Fibroblast of skin of scalp (primary cell): Measurements from ENCODE around the gene CHGA.

ENCODE experiments used
- DNase-seq: peaks from one replicate; pipeline ENCODE4 v3.0.0-alpha.2; 2013

Gene CHGA

DNA sequence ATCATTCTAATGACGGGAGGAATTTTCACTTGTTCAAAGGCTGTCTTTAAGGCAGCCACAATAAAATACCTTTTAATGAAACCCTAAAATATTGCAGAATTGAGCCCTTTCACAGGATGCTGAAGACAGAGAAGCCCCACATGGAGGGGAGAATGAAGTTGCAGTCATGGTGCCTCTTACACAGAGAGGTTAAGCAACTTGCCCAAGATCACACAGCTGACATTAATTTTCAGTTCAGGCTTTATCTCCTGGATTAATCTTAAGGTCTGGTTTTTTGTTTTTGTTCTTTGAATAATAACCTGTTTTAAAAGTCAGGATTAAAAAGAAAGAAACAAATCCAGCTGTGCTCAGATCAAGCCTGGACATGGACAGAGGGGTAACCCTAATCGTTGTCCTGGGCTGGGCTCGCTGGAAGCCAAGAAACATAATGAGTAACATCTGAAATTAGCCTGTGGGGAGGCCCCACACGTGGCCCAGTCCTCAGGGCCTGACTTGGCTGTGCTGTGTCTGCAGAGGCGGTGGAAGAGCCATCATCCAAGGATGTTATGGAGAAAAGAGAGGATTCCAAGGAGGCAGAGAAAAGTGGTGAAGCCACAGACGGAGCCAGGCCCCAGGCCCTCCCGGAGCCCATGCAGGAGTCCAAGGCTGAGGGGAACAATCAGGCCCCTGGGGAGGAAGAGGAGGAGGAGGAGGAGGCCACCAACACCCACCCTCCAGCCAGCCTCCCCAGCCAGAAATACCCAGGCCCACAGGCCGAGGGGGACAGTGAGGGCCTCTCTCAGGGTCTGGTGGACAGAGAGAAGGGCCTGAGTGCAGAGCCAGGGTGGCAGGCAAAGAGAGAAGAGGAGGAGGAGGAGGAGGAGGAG lies 8.0 kb downstream of the CHGA start:
- DNase-seq, result no peak

DNA sequence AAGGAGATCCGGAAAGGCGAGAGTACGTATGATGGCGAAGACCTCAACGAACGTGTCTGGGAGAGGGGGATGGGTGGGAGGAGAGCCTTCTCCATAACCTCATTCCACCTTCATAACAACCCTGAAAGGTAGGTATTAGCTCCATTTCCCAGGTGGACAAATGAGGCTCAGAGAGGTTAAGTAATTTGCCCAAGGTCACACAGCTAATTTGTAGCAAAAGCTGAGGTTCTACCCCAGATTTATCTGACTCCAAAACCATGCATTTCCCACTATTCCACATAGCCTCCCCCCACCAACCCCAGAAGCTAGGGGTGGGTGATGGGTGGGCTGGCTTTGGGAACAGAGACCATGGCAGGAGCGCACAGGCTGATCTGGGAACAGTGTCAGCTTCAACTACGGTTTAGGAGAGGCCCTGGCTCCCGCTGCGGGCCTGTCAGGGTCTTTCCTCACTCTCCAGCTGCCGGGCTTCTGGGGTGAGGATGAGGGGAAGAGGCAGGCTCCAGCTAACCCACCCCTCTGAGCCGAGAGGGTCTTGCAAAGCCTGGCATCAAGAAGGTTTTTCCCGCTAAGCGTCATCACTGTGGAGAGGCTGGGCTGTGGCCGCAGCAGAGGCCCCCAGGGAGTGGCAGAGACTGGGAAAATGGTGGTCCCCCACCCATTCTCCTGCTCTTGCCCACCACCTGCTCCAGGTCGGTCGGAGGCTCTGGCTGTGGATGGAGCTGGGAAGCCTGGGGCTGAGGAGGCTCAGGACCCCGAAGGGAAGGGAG lies 8.9 kb downstream of the CHGA start:
- DNase-seq, result no peak

GRCh38 chr14:92932448-92933395 lies 9.8 kb downstream of the CHGA start:
- DNase-seq, result no peak

- DNase-seq, result no peak
Measured at GRCh38 chr14:92933481-92933880, 10.5 kb downstream of the CHGA start.

- DNase-seq, result no peak
Measured at GRCh38 chr14:92934196-92935085, 11.5 kb downstream of the CHGA start.

GRCh38 chr14:92935446-92935845 lies 12.5 kb downstream of the CHGA start:
- no peak for DNase-seq

DNA sequence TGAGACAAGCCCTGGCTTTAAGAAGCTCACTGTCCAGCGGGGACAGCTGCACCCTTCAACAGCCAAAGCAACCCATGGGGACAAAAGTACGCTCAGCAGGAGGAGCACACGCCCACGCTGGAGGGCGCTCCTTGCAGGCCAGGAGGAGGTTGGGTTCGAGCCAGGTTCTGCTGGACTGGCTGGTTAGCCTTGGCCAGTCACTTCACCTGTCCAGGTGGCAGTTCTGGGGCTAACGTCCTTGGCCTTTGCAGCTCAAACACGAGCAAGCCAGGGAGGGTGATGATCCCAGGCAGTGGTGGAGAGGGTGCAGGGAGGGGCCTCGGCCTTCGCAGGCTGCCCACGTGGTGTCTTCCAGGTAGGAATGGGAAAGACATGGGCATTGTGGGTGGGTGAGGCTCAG lies 13.1 kb downstream of the CHGA start:
- no peak for DNase-seq

GRCh38 chr14:92937051-92937937 lies 14.3 kb downstream of the CHGA start:
- DNase-seq, result no peak

DNA sequence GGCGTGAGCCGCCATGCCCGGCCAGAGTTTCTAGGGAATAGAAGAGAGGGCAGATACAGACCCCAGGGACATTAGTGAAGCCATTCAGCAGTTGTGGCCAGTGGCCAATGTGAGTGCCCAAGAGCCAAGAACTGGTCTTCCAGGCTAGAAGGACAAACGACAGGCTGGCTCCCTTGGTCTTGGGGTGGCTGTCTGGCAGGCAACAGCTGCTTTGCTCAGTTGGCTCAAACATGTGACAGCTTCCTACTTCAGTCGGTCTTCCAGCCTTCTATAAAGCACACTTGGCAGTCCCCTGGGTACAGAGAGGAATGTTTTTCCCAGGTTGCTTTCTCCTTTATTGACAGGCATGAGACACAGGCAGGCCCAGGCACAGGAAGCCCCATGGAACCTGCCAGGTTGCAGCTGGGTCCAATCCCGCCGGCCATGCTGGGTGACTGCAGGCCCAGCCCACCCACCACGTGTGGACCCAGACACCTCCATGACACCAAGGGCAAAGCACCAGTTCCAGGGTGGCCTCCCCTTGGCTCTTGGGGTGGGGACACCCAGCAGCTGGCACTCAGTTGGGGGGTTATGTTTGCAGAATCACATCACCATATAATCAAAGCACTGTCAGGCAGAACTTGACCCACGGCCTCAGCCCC lies 15.4 kb downstream of the CHGA start:
- no peak for DNase-seq

DNA sequence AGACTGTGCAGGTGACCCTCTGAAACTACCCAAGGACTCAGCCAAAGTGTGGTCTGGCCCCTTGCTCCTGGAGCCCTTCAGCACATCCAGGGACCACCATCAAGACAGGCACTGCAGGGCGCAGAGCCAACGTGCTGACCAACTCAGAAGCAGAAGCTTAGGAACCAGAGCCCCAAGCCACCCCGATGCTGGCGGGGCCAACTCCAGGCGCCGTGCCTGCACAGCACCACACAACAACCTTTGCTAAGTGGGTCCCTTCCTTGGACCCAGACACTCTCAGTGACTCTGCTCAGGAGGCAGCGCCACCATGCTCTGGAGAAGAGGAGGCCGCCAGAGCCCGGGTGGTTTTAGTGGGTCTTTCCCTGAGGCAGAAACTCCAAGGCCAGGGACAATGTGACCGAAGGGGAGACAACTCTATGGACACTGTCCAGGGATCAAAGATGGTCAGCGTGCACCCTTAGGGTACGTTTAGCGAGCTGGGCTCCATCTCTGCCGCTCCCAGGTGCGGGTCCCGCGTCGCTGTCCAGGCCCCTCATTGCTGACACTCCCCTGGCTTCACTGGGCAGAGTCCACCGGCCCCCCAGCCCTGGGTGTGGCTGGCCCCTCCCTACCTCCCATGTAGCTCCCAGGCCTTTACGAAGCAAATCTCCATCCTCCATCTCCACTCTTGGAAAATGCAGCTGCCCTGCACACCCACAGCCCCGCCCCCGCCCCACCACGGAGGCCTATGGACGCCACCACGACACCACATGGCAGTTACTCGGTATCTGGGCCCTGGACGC lies 16.1 kb downstream of the CHGA start:
- DNase-seq, result no peak

DNA sequence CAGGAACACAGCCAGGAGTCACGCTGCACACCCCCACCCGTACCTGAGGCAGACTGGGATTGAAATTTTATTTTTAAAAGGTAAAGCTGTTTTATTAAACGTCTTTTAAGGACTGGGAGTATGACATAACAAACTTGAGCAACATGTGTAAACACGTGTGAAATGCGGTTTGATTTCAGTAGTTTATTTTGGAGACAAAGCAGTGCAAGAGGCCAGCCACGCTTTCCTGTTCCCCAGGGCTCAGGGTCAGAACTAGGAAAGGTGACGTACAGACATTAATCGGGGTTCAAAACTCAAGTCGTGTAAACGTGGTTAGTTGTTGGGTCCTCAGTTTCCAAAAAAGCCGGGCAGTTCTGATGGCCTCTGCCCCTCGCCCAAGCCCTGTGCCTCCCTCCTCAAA lies 16.7 kb downstream of the CHGA start:
- no peak for DNase-seq

DNA sequence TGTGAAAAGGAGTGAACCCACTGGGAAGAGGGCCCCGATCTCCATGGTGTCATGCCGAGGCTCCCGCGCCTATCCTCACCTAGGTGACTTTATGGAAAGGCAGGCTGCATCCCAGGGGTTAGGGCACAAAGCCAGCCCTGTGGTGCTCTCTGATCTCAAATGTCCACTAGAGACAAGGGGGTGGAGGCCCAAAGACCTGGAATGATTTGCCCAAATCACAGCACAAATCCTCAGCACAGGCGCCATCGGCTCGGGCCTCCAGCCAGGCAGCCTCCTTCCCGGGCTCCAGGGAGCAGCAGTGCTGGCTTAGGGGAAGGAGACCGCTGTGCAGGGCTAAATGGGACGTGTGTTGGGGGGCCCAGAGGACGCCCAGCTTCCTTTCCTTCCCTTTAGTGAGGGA lies 17.6 kb downstream of the CHGA start:
- DNase-seq, result no peak

GRCh38 chr14:92941531-92941930 lies 18.6 kb downstream of the CHGA start:
- DNase-seq, result no peak

GRCh38 chr14:92942136-92942535 lies 19.2 kb downstream of the CHGA start:
- no peak for DNase-seq

GRCh38 chr14:92942576-92942975 lies 19.6 kb downstream of the CHGA start:
- no peak for DNase-seq

GRCh38 chr14:92942976-92943710 lies 20.2 kb downstream of the CHGA start:
- DNase-seq, result no peak

GRCh38 chr14:92943855-92944570 lies 21.1 kb downstream of the CHGA start:
- DNase-seq, result no peak

DNA sequence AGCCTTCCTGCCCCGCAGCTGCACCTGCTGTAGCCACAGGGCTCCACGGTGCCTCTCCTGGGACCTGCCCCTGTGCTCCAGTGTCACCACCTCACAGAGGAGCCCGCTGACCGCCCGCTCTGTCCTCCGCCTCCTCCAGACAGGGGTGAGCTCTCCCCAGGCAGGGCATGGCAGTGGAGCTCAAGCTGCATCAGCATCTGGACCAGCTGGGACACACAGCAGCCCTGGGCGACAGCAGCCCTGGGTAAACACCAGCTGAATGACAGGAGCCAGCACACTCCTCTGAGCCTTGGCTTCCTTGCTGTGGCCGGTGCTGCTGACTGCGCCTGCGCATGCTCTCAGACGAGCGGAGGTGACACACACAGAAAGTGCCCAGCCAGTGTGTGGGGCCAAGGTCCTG lies 22.0 kb downstream of the CHGA start:
- DNase-seq, result no peak
